Measurements from ENCODE around the gene UBL4B. TPM values are rescaled to one million over a fixed set of nuclear protein-coding genes. Genes with fewer than 3 reads are reported as not detected.
"Not testable (repeated sequence)": the region's sequence is repeated elsewhere in the genome, so short reads cannot be mapped to it uniquely, and the experiment has no call there.

UBL4B gene
- total RNA-seq, 4 donors from 2014 or later: 0.16 TPM; not detected in 3

GRCh38 chr1:110076789-110077500 lies 35.3 kb upstream of the UBL4B start:
- in situ Hi-C loops (cut with MboI; ENCODE audit: low sequenced_read_pairs in 4 of 4): no loop called here
- intact Hi-C loops (cut with DNase I; ENCODE audit: low total_unique reads): no loop called here
- Histone ChIP-seq H3K27me3 (peaks cover 7 to 11% (median 9%) of the 10 kb centered on the region in 3 donors), H3K9me3 (no peaks in the 10 kb centered on the region), H3K4me3 (no peak overlapping the region), H3K27ac (no peak overlapping the region), H3K4me1 (no peaks in the 10 kb centered on the region), H3K36me3 (no peaks in the 10 kb centered on the region)
- DNase-seq: no peak
- TF ChIP-seq, protein P1, sequence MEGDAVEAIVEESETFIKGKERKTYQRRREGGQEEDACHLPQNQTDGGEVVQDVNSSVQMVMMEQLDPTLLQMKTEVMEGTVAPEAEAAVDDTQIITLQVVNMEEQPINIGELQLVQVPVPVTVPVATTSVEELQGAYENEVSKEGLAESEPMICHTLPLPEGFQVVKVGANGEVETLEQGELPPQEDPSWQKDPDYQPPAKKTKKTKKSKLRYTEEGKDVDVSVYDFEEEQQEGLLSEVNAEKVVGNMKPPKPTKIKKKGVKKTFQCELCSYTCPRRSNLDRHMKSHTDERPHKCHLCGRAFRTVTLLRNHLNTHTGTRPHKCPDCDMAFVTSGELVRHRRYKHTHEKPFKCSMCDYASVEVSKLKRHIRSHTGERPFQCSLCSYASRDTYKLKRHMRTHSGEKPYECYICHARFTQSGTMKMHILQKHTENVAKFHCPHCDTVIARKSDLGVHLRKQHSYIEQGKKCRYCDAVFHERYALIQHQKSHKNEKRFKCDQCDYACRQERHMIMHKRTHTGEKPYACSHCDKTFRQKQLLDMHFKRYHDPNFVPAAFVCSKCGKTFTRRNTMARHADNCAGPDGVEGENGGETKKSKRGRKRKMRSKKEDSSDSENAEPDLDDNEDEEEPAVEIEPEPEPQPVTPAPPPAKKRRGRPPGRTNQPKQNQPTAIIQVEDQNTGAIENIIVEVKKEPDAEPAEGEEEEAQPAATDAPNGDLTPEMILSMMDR (IDR thresholded peaks at IDR 0.05 in 4 of 5, conservative IDR thresholded peaks at IDR 0.05 in 1 of 5): no peak
- no peak for TF ChIP-seq POLR2A (IDR thresholded peaks at IDR 0.05)
- no peak for ATAC-seq

DNA sequence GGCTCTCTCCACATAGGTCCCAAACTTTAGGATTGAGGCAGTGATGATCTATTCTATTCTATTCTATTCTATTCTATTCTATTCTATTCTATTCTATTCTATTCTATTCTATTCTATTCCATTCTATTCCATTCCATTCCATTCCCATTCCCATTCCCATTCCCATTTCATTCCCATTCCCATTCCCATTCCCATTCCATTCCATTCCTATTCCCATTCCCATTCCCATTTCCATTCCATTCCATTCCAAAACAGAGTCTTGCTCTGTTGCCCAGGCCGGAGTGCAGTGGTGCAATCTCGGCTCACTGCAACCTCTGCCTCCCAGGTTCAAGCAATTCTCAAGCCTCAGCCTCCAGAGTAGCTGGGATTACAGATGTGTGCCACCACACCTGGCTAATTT lies 32.2 kb upstream of the UBL4B start:
- ATAC-seq; H3K27ac ChIP-seq; DNase-seq; H3K9me3 ChIP-seq; H3K36me3 ChIP-seq; in situ Hi-C loops (cut with MboI; ENCODE audit: low sequenced_read_pairs in 4 of 4); intact Hi-C loops (cut with DNase I; ENCODE audit: low total_unique reads); H3K4me3 ChIP-seq: not testable (repeated sequence)
- Histone ChIP-seq H3K27me3 (peaks cover 26 to 28% (median 27%) of the 10 kb centered on the region in 3 donors), H3K4me1 (peaks cover 3 to 13% of the 10 kb centered on the region in 2 donors)

DNA sequence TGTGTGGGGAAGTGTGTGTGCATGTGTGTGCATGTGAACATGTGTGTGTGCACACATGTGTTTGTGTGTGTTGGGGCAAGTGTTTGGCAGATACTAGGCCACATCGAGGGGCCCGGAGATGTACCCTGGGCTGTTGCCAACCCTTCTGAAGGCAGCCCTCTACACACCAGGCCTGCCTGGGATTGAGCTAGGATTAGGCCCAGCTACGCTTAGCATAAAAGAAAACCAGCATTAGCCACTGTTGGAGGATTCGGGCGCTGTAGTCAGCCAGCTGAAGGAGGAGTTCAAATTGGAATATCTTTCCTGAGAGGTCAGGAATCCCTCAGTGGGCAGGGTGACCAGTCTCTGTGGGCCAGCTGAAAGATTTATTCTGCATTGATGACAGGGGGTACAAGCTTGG lies 31.2 kb upstream of the UBL4B start:
- intact Hi-C loops (cut with DNase I; ENCODE audit: low total_unique reads) (no loop called here), in situ Hi-C loops (cut with MboI; ENCODE audit: low sequenced_read_pairs in 4 of 4) (no loop called here)
- Histone ChIP-seq H3K36me3 (no peaks in the 10 kb centered on the region), H3K27me3 (peaks cover 37 to 38% (median 38%) of the 10 kb centered on the region in 3 donors), H3K9me3 (no peaks in the 10 kb centered on the region), H3K27ac (no peak overlapping the region), H3K4me1 (peaks cover 3 to 13% of the 10 kb centered on the region in 2 donors), H3K4me3 (no peak overlapping the region)
- ATAC-seq (no peak), DNase-seq (no peak)
- TF ChIP-seq, protein P1 (IDR thresholded peaks at IDR 0.05 in 4 of 5, conservative IDR thresholded peaks at IDR 0.05 in 1 of 5): no peak
- no peak for TF ChIP-seq POLR2A (IDR thresholded peaks at IDR 0.05)

- no peaks in the 10 kb centered on the region for H3K36me3 ChIP-seq
- ATAC-seq (no peak), DNase-seq (no peak)
- H3K27ac ChIP-seq: no peak overlapping the region
- intact Hi-C loops (cut with DNase I; ENCODE audit: low total_unique reads) (no loop called here), in situ Hi-C loops (cut with MboI; ENCODE audit: low sequenced_read_pairs in 4 of 4) (no loop called here)
- no peaks in the 10 kb centered on the region for H3K9me3 ChIP-seq
- peaks cover 3 to 13% of the 10 kb centered on the region in 2 donors for H3K4me1 ChIP-seq
- no peak overlapping the region for H3K4me3 ChIP-seq
- peaks cover 41 to 47% (median 42%) of the 10 kb centered on the region in 3 donors for H3K27me3 ChIP-seq
- TF ChIP-seq, protein P1 (IDR thresholded peaks at IDR 0.05 in 4 of 5, conservative IDR thresholded peaks at IDR 0.05 in 1 of 5): no peak
- TF ChIP-seq POLR2A (IDR thresholded peaks at IDR 0.05): no peak
These were observed 29.8 kb upstream of the UBL4B start for GRCh38 chr1:110082477-110082876.

- intact Hi-C loops (cut with DNase I; ENCODE audit: low total_unique reads) (no loop called here), in situ Hi-C loops (cut with MboI; ENCODE audit: low sequenced_read_pairs in 4 of 4) (no loop called here)
- peaks cover 41 to 50% (median 47%) of the 10 kb centered on the region in 3 donors for H3K27me3 ChIP-seq
- DNase-seq (no peak), ATAC-seq (peak in 1 of 2 donors; percentile 18)
- H3K9me3 ChIP-seq: no peaks in the 10 kb centered on the region
- peak overlapping the region in 1 of 4 donors; percentile 65 for H3K27ac ChIP-seq
- H3K36me3 ChIP-seq: no peaks in the 10 kb centered on the region
- H3K4me1 ChIP-seq: peaks cover 3 to 13% of the 10 kb centered on the region in 2 donors
- peak overlapping the region; percentile 61 to 71 (median 62) for H3K4me3 ChIP-seq
- TF ChIP-seq POLR2A (IDR thresholded peaks at IDR 0.05): no peak
- TF ChIP-seq, protein P1 (IDR thresholded peaks at IDR 0.05 in 4 of 5, conservative IDR thresholded peaks at IDR 0.05 in 1 of 5): no peak
These were observed 29.0 kb upstream of the UBL4B start for GRCh38 chr1:110083061-110083865.

Data from gastrocnemius medialis (tissue), 4 donors.